NCI-H526 treated with DMSO at 0.1 percent for 48 hours (cell line): Measurements from ENCODE around the gene CGB8.
"Not testable (repeated sequence)": the region's sequence is repeated elsewhere in the genome, so short reads cannot be mapped to it uniquely, and the experiment has no call there.

ENCODE experiments used
- DNase-seq: peaks from one replicate; lab custom pipeline; 2025; lab: John Stamatoyannopoulos, UW

The CGB8 gene

DNA sequence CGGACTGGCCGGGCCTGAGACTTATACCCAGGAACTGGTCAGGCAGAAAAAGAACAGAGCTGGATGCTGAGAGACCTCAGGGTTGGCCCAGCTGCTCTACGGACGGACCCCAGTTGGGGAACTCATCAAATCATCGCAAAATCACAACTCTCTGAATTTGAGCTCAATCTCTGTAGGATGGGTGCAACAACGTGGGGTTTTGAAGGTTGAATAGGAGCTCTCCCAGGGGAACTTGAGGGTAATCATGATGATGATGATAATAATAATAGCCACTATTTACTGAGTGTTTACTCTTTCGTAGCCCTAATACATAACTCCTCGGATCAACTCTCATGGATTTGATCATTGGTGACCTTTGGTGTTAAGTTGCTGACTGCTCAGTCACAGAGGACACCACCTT is 18.6 kb downstream of the CGB8 start:
- not testable (repeated sequence) for DNase-seq

GRCh38 chr19:49029749-49030148 is 19.2 kb downstream of the CGB8 start:
- not testable (repeated sequence) for DNase-seq

GRCh38 chr19:49028686-49029085 is 20.2 kb downstream of the CGB8 start:
- DNase-seq: not testable (repeated sequence)

DNA sequence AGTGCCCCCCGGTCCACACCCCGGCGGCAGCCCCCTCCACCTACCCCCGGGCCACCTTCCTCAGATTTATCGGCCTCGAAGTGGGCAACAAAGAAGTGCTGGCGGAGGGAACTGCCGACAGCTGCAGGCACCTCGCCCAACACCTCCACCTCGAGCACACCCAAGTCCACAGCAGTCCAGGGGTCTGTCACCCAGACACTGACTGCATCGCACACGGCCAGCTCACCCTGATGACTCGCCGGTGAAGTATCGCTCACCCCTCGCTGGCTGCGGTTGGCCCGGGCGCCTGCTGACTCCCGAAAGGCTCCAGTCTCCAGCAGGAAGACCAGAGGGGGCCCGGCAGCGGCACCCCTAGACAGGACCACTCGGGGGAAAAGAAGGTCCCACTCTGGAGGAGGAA is 23.3 kb downstream of the CGB8 start:
- DNase-seq: not testable (repeated sequence)

DNA sequence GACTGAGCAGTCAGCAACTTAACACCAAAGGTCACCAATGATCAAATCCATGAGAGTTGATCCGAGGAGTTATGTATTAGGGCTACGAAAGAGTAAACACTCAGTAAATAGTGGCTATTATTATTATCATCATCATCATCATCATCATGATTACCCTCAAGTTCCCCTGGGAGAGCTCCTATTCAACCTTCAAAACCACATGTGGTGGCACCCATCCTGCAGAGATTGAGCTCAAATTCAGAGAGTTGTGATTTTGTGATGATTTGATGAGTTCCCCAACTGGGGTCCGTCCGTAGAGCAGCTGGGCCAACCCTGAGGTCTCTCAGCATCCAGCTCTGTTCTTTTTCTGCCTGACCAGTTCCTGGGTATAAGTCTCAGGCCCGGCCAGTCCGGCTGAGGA is 23.8 kb downstream of the CGB8 start:
- DNase-seq: not testable (repeated sequence)

DNA sequence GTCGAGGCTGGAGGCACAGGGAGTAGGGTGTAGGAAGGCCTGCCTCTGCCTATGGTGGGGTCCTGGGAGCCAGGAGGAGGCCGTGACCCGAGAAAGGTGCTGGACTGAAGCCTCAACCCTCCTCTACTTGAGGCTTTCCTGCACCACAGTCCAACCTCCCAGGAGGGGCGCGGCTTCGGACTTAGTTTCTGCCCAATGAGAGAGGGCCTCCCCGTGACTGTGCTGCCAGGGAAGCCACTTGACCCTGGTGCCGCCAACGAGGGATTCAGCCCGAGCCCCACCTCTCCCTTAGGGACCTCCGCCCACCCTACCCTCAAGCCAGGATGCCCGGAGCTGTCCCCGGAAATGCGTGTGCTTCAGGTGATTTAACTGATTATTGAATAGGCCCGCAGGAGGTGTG is 24.7 kb downstream of the CGB8 start, which contains the start of gene CGB3:
Gene CGB3, minus strand, starts transcription at position 101 of the 400 bp plus-strand sequence. CDS start 362 bp downstream, outside the sequence.
- DNase-seq: not testable (repeated sequence)

GRCh38 chr19:49022116-49022515 is 26.8 kb downstream of the CGB8 start:
- DNase-seq: no peak

GRCh38 chr19:49020931-49021895 is 27.7 kb downstream of the CGB8 start:
- no peak for DNase-seq

GRCh38 chr19:49020342-49020741 is 28.6 kb downstream of the CGB8 start:
- no peak for DNase-seq

GRCh38 chr19:49019242-49019932 is 29.5 kb downstream of the CGB8 start:
- DNase-seq: no peak

DNA sequence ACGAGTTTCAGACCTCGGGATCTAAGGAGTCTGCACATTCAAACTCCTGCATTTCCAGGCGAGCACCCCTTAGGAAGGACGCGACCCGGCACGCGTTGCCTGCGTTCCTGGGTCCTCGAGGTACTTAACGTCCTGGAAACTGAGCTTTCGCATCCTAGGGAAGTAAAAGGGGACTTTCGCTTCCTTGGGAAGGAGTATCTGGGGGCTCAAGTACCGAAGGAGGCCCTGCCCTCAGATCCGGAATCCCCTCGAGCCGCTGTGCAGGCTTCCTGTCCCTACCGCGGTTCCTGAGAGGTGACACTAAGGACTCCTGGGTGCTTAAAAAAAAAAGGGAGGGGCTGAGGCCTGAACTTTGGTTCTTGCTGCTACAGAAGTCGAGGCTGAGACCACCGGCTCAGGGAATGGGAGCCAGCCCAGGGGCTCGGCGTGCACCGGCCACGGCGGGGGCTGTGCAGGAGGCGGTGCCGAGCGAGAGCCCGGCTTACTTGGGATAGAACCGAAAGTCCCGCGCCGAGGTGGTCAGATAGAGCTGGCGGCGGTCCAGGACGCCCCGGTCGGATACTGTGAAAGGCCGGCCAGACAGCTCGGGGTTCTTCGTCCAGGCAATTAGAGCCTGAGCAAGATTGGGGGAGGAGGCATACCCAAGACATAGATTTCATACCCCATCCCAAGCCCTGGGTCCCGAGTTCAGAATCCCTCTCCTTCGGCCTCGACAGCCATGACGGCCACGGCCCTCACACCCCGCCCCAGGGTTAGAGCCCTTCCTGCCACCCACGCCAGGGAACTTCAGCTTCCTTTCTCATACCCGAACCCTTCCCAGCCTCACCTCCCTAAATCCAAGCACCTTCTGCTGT is 30.3 kb downstream of the CGB8 start:
- DNase-seq: not testable (repeated sequence)

DNA sequence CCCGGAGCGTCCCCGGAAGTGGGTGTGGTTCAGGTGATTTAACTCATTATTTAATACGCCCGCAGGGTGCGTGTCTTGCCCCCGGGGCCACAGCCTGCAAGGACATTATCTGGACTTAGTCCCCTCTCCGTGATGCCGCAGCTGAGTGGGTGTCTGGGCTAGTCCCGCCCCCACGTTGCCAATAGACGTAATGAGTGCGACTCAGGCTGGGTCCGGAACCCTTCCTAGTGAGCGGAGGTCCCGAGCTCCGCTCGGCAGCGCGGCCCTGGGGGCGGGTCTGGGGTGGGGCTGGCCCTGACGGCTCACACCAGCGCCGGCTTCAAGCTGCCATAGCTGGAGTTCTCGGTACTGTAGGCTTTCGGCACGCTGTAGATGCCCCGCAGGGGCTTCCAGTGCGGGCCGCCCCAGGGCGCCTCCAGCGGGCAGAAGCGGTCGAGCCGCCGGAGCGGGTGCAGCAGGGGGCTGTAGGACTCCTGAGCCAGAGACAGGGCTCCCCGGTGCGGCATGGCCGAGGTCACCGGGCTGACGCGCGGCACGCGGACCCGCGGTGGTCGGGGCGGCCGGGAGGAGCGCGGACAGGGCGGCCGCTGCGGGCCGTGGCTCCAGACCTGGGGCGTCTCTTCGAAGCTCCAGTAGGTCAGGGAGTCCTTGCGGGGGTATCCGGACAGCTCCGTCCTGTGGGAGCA is 31.1 kb downstream of the CGB8 start:
- DNase-seq: no peak

- no peak for DNase-seq
These were observed 31.8 kb downstream of the CGB8 start, which contains the start of gene LHB for GRCh38 chr19:49017041-49017665. TSS of gene LHB (minus strand) at chr19:49017091. CDS start at chr19:49017081, 10 bp downstream.

GRCh38 chr19:49016067-49016839 is 32.7 kb downstream of the CGB8 start:
- no peak for DNase-seq

DNA sequence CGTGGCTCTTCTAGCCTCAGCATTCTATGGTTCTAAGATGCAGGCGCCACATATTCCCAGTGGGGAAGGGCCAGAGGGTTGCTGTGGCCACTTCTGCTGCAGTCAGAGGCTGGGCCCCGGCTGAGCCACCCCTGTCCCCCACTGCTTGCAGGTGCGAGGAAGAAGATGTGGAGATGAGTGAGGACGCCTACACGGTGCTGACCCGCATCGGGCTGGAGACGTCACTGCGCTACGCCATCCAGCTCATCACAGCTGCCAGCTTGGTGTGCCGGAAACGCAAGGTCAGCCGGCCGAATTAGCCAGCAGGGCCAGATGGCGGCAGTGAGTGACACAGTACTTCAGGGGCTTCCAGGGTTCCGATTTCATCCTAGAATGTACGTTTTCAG is 34.0 kb downstream of the CGB8 start:
- DNase-seq: no peak

DNA sequence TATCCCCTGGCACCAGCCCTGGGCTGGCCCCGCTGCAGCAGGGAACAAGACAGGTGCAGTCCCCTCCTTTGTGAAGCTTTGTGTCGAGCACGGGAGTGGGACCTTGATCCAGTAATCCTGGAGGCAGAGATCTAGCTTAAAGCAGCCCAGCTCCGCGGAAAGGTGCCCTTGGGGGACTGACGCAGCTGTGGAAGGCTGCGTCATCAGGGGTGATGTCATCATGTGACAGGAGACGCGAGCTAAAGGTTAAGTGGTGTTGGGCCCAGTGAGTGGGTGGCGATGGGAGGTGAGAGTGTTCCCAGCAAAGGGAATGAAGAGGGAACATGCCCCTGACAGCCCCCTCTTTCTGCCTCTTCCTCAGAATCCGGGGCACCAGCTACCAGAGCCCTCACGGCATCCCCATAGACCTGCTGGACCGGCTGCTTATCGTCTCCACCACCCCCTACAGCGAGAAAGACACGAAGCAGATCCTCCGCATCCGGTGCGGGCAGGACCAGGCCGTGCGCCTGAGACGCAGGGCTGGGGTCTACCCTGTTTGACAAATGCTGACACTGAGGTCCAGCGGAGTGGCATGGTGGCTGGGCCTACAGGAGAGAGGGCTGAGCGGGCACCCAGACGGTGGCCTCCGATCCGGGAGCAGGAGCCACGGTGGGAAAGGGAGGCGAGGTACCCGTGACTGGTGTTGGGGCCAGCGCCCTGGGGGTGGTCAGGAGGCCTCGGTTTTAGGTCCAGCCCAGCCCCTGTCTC is 34.6 kb downstream of the CGB8 start:
- DNase-seq: no peak

DNA sequence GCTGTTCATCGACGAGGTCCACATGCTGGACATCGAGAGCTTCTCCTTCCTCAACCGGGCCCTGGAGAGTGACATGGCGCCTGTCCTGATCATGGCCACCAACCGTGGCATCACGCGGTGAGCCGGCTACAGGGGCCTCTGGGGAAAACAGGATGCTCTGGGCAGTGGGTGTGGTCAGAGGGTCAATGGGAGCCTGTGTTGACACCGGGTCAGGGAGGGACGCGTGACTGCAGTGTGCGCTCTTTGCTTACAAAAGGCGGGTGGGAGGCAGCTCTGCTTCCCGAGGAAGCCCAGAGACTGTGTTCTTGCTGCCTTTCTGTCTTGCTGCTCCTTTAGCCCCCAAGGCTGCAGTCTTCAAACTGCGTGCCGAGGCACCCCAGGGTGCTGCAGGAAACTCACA is 37.7 kb downstream of the CGB8 start:
- DNase-seq: no peak

GRCh38 chr19:49010453-49010852 is 38.5 kb downstream of the CGB8 start:
- no peak for DNase-seq

DNA sequence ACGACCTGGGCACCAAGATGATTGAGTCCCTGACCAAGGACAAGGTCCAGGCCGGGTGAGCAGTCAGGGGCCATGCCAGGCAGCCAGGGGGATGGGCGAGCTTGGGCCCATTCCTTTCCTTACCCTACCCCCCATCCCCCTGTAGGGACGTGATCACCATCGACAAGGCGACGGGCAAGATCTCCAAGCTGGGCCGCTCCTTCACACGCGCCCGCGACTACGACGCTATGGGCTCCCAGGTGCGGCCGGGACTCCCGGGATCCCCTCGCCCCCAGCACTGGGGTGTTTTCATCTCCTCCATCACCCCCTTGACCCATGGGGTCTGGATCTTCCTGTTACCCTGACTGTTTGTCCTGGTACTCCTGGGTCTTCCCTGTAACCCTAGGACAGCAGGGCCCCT is 39.1 kb downstream of the CGB8 start:
- DNase-seq: no peak
